HepG2 (cell line): ENCODE data around the gene LPCAT4. TPM values are rescaled to one million over a fixed set of nuclear protein-coding genes. Genes with fewer than 3 reads are reported as not detected.

Experiments used
- ATAC-seq: fragments of 200-7000 bp; cut with Tn5 transposase; 3 replicates; pipeline ENCODE4 v1.9.1; 2020; ENCODE audit warnings: mild to moderate bottlenecking, moderate library complexity
- BruUV-seq: library from RNA; stranded (reverse); fragments of 400-500 nt; replicated peaks from 2 replicates; lab custom pipeline; 2021; lab: Mats Ljungman, UMichigan
- CTCF ChIA-PET: fragments of 300-600 bp; formaldehyde crosslinking; extraction: SDS; loops from one replicate; lab custom pipeline; 2021; ENCODE audit warnings: low total read pairs, inconsistent platforms, low intra/inter-chr PET ratio; lab: Yijun Ruan, JAX
- POLR2A ChIA-PET: fragments of 350-600 bp; sonication (Branson Sonifier 250); formaldehyde crosslinking; loops from one replicate; lab custom pipeline; 2020; ENCODE audit warnings: antibody characterized with exemption, inconsistent platforms; lab: Yijun Ruan, JAX
- DNase-seq: peaks from one replicate; pipeline ENCODE4 v3.0.0-alpha.2; 2015; ENCODE audit warnings: low spot score
- FAIRE-seq: peaks from 3 replicates; lab custom pipeline; 2011; peaks lifted over from hg19 to GRCh38; lab: Jason Lieb, UNC
- H2AFZ ChIP-seq: one replicate; pipeline ENCODE4 v1.6.1; 2011; ENCODE audit warnings: low read length, inconsistent platforms
- H3K27ac ChIP-seq: fragments of 300-600 bp; 3 replicates; pipeline ENCODE4 v1.8.0; 2011; ENCODE audit warnings: mixed run types, mild to moderate bottlenecking, mixed read lengths, low read length, inconsistent platforms; ENCODE audit not compliant: insufficient read depth; ENCODE audit errors: extremely low read length
- H3K27me3 ChIP-seq, 2 experiments: fragments of 200-600 bp in 1 of 2; 2 replicates in 1 of 2; 3 replicates in 1 of 2; pipeline versions ENCODE4 v1.6.0 to v1.8.0; 2011; ENCODE audit warnings: low read length in 2 of 2, mild to moderate bottlenecking in 2 of 2, moderate library complexity in 2 of 2, inconsistent platforms in 1 of 2; ENCODE audit not compliant: insufficient read depth in 2 of 2, control insufficient read depth in 1 of 2
- H3K36me3 ChIP-seq, 2 experiments: fragments of 200-600 bp in 1 of 2; replicated peaks in 1 of 2; 2 replicates in 1 of 2; 3 replicates in 1 of 2; pipeline versions ENCODE4 v1.5.1 to v1.8.0; 2011; ENCODE audit warnings: low read length in 2 of 2, inconsistent platforms in 1 of 2; ENCODE audit not compliant: insufficient read depth in 2 of 2, control insufficient read depth in 1 of 2
- H3K4me1 ChIP-seq: 2 replicates; pipeline ENCODE4 v1.5.1; 2012; ENCODE audit warnings: low read length, inconsistent platforms; ENCODE audit not compliant: insufficient read depth
- H3K4me2 ChIP-seq: 2 replicates; pipeline ENCODE4 v1.6.0; 2011; ENCODE audit warnings: low read depth, low read length, inconsistent platforms
- H3K4me3 ChIP-seq, 3 experiments: fragments of 200-600 bp in 1 of 3; sonication (generic), shearing (Covaris generic) in 1 of 3; replicated peaks in 1 of 3; 2 replicates each; pipeline ENCODE4 v1.5.1; 2011 to 2016; ENCODE audit warnings: low read length in 3 of 3, inconsistent platforms in 2 of 3, low read depth in 2 of 3, mild to moderate bottlenecking in 2 of 3, control low read depth in 1 of 3, mixed read lengths in 1 of 3; ENCODE audit not compliant: insufficient read depth in 1 of 3
- H3K79me2 ChIP-seq: one replicate; pipeline ENCODE4 v1.6.1; 2011; ENCODE audit warnings: low read length, inconsistent platforms; ENCODE audit not compliant: insufficient read depth
- H3K9ac ChIP-seq: 2 replicates; pipeline ENCODE4 v1.6.0; 2011; ENCODE audit warnings: mild to moderate bottlenecking, low read depth, low read length, inconsistent platforms; ENCODE audit not compliant: insufficient read depth
- H3K9me3 ChIP-seq: 2 replicates; pipeline ENCODE4 v1.5.1; 2012; ENCODE audit warnings: mild to moderate bottlenecking, low read length
- H4K20me1 ChIP-seq: 2 replicates; pipeline ENCODE4 v1.6.0; 2011; ENCODE audit warnings: inconsistent platforms, mild to moderate bottlenecking, low read length, moderate library complexity; ENCODE audit not compliant: insufficient read depth
- ESRRA ChIP-seq: sonication (generic); formaldehyde crosslinking; IDR thresholded peaks from 2 replicates; pipeline ENCODE4 v1.5.1; 2020; ENCODE audit warnings: mild to moderate bottlenecking, low read depth, missing genetic modification reagents
- JUND ChIP-seq: sonication (generic); formaldehyde crosslinking; IDR thresholded peaks from 2 replicates; pipeline ENCODE4 v1.8.0; 2022; ENCODE audit warnings: mild to moderate bottlenecking, missing genetic modification reagents
- ZNF546 ChIP-seq: sonication (generic); formaldehyde crosslinking; conservative IDR thresholded peaks from 2 replicates; pipeline ENCODE4 v1.8.1; 2023; ENCODE audit warnings: mild to moderate bottlenecking, missing genetic modification reagents
- ZSCAN21 ChIP-seq: sonication (generic); formaldehyde crosslinking; IDR thresholded peaks from 2 replicates; pipeline ENCODE4 v1.8.0; 2022; ENCODE audit warnings: mild to moderate bottlenecking, missing genetic modification reagents, moderate library complexity, borderline replicate concordance
- WGBS: methylation state at CpG from one replicate; pipeline ENCODE4 v1.1.6; 2017; ENCODE audit warnings: low lambda C conversion rate; 5-methylcytosine and 5-hydroxymethylcytosine counted together
- in situ Hi-C: cut with HindIII; loops from 2 replicates; pipeline ENCODE4 v1.10.0; 2017; ENCODE audit warnings: low pct_unique_long_range_greater_than_20kb; ENCODE audit not compliant: extremely low pct_ligation_motif_present
- intact Hi-C: fragments of 100-400 bp; cut with micrococcal nuclease; formaldehyde crosslinking; loops from one replicate; pipeline ENCODE4 v1.10.0; 2022; ENCODE audit not compliant: unreplicated experiment
- polyA plus RNA-seq, 8 experiments: library from polyadenylated mRNA; depleted of rRNA in 3 of 8; stranded (reverse) in 7 of 8; unstranded in 1 of 8; fragments of >200 nt; fragmentation: Illumina TruSeq in 4 of 8; extraction: Trizol in 4 of 8; gene quantifications; 2 replicates each; pipeline versions ENCODE4 v1.2.1 to v1.2.3, GENCODE V29; 2011 to 2016; ENCODE audit warnings: low read depth in 4 of 8, missing spikeins in 1 of 8, mixed read lengths in 1 of 8; ENCODE audit not compliant: insufficient read depth in 1 of 8
- total RNA-seq, 5 experiments: library from RNA; depleted of rRNA; stranded (reverse); fragments of >200 nt; fragmentation: Illumina TruSeq; extraction: Trizol; gene quantifications; 2 replicates each; pipeline ENCODE4 v1.2.3, GENCODE V29; 2016; ENCODE audit warnings: low read depth in 1 of 5
- TF ChIP-seq, protein P1 (sequence below): sonication (generic); formaldehyde crosslinking; IDR thresholded peaks from 2 replicates; pipeline ENCODE4 v1.9.0; 2021; ENCODE audit warnings: missing genetic modification reagents, mild to moderate bottlenecking, borderline replicate concordance
- TF ChIP-seq, protein P2 (sequence below): sonication (generic); formaldehyde crosslinking; IDR thresholded peaks from 2 replicates; pipeline ENCODE4 v1.4.0; 2020; ENCODE audit warnings: missing genetic modification reagents
- TF ChIP-seq, protein P3 (sequence below): sonication (generic); formaldehyde crosslinking; IDR thresholded peaks from 2 replicates; pipeline ENCODE4 v1.8.1; 2023; ENCODE audit warnings: mild to moderate bottlenecking, inconsistent platforms, moderate library complexity, missing genetic modification reagents, borderline replicate concordance

Gene LPCAT4
- total and polyA plus RNA-seq, 2 of the 13 experiments (the other 11 are each of a cell fraction or from before 2014, with no cell fraction given) = 8.1 to 57.1 TPM

DNA sequence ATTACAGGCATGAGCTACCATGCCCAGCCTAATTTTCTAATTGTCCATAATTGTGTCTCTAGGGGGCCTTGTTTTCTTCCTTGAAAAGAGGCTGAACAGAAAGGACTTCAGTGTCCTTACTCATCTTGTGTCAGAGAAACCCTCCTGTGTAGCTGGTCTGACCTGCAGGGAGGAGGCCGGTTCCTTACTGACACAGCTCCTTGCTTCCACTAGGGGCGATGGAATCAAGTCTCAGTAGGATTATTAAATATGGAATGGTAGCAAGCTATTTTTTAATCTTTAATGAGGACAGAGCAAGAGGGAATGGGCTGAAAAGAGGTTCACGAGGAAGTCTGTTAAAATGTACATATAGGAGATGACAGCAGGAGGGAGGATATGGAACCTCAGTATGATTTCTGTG is 8.6 kb downstream of the LPCAT4 start:
- CTCF ChIA-PET = interaction anchor here (1.1 kb wide), 1 partner anchor 9 kb away, joined by 3 read pairs; the partner anchor contains the start of gene LPCAT4
- no peak overlapping the region for H2AFZ ChIP-seq
- TF ChIP-seq ZSCAN21 = no peak
- TF ChIP-seq, protein P1, sequence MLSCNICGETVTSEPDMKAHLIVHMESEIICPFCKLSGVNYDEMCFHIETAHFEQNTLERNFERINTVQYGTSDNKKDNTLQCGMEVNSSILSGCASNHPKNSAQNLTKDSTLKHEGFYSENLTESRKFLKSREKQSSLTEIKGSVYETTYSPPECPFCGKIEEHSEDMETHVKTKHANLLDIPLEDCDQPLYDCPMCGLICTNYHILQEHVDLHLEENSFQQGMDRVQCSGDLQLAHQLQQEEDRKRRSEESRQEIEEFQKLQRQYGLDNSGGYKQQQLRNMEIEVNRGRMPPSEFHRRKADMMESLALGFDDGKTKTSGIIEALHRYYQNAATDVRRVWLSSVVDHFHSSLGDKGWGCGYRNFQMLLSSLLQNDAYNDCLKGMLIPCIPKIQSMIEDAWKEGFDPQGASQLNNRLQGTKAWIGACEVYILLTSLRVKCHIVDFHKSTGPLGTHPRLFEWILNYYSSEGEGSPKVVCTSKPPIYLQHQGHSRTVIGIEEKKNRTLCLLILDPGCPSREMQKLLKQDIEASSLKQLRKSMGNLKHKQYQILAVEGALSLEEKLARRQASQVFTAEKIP (CRISPR knock-in tag) = no peak
- no peak for TF ChIP-seq ZNF546 (CRISPR knock-in tag)
- TF ChIP-seq, protein P2, sequence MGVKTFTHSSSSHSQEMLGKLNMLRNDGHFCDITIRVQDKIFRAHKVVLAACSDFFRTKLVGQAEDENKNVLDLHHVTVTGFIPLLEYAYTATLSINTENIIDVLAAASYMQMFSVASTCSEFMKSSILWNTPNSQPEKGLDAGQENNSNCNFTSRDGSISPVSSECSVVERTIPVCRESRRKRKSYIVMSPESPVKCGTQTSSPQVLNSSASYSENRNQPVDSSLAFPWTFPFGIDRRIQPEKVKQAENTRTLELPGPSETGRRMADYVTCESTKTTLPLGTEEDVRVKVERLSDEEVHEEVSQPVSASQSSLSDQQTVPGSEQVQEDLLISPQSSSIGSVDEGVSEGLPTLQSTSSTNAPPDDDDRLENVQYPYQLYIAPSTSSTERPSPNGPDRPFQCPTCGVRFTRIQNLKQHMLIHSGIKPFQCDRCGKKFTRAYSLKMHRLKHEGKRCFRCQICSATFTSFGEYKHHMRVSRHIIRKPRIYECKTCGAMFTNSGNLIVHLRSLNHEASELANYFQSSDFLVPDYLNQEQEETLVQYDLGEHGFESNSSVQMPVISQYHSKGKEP (CRISPR knock-in tag) = no peak
- TF ChIP-seq JUND = no peak
- TF ChIP-seq, protein P3, sequence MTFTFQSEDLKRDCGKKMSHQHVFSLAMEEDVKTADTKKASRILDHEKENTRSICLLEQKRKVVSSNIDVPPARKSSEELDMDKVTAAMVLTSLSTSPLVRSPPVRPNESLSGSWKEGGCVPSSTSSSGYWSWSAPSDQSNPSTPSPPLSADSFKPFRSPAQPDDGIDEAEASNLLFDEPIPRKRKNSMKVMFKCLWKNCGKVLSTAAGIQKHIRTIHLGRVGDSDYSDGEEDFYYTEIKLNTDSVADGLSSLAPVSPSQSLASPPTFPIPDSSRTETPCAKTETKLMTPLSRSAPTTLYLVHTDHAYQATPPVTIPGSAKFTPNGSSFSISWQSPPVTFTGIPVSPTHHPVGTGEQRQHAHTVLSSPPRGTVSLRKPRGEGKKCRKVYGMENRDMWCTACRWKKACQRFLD (CRISPR knock-in tag) = no peak
- no peak for TF ChIP-seq ESRRA (CRISPR knock-in tag)
- TF ChIP-seq, all 625 proteins: peak for 0
- in situ Hi-C loops = loop anchor here (25.0 kb wide), 1 partner anchor 296 kb away; no protein-coding TSS in a partner anchor
- no peaks in the 10 kb centered on the region for H3K4me1 ChIP-seq
- BruUV-seq = no TSS peak
- no peaks in the 10 kb centered on the region for H3K79me2 ChIP-seq
- DNase-seq (no peak), ATAC-seq (peak; percentile 59), FAIRE-seq (no peak)
- POLR2A ChIA-PET = no interaction called here
- intact Hi-C loops = no loop called here
- WGBS = 80% methylated on average over 3 of the region's 3 CpGs
- H3K36me3 ChIP-seq = peaks cover 3 to 7% of the 10 kb centered on the region in 2 experiments; a peak in 3 of 5 replicates
- no peak overlapping the region for H3K27ac ChIP-seq
- no peaks in the 10 kb centered on the region for H3K9me3 ChIP-seq
- H4K20me1 ChIP-seq = no peaks in the 10 kb centered on the region
- H3K4me2 ChIP-seq = no peak overlapping the region
- no peak overlapping the region for H3K4me3 ChIP-seq
- no peaks in the 10 kb centered on the region for H3K27me3 ChIP-seq
- no peak overlapping the region for H3K9ac ChIP-seq
